GM23338 (cell line): ENCODE data around the gene OSBPL10. TPM values are rescaled to one million over a fixed set of nuclear protein-coding genes. Genes with fewer than 3 reads are reported as not detected.

Experiments used
- EZH2 ChIP-seq: fragments of 200-600 bp; sonication (generic); IDR thresholded peaks from one replicate; pipeline ENCODE4 v1.8.0; 2017; ENCODE audit warnings: antibody characterized with exemption, mild to moderate bottlenecking, low read depth; ENCODE audit not compliant: unreplicated experiment
- EZH2phosphoT487 ChIP-seq: fragments of 200-600 bp; sonication (generic); IDR thresholded peaks from one replicate; pipeline ENCODE4 v1.8.1; 2018; ENCODE audit warnings: antibody characterized with exemption; ENCODE audit not compliant: unreplicated experiment
- POLR2AphosphoS5 ChIP-seq: IDR thresholded peaks from 2 replicates; pipeline ENCODE4 v1.6.1; 2016; ENCODE audit warnings: antibody characterized with exemption, low read depth
- REST ChIP-seq: IDR thresholded peaks from one replicate; pipeline ENCODE4 v1.6.1; 2018; ENCODE audit warnings: antibody characterized with exemption; ENCODE audit not compliant: unreplicated experiment
- ZNF462 ChIP-seq: fragments of 250-450 bp; sonication (Bioruptor Pico); IDR thresholded peaks from 2 replicates; pipeline ENCODE4 v1.5.0; 2020; ENCODE audit warnings: mild to moderate bottlenecking, moderate library complexity
- polyA plus RNA-seq: library from polyadenylated mRNA; unstranded; fragments of >200 nt; fragmentation: Nextera tagmentation; extraction: Ambion mirVana; gene quantifications from 2 replicates; pipeline ENCODE4 v1.2.1, GENCODE V29; 2016
- total RNA-seq: library from RNA; depleted of rRNA; stranded (reverse); fragments of >200 nt; shearing (Covaris generic); gene quantifications from 2 replicates; pipeline ENCODE4 v1.2.3, GENCODE V29; 2014

OSBPL10 gene
- total and polyA plus RNA-seq, 2 experiments from 2014 or later, result 23.8 to 149 TPM

GRCh38 chr3:31688984-31689383 lies 292.1 kb downstream of the OSBPL10 start (continued):
- TF ChIP-seq ZNF462 (CRISPR knock-in tag) (no peak), EZH2phosphoT487 (no peak), EZH2 (no peak), POLR2AphosphoS5 (no peak), REST (no peak)
